Right atrium auricular region (tissue), 2 donors: ENCODE measurements around the gene BCAS4. TPM values are rescaled to one million over a fixed set of nuclear protein-coding genes. Genes with fewer than 3 reads are reported as not detected.

Source experiments
- DNase-seq: peaks from one replicate; pipeline ENCODE4 v3.0.0-alpha.2; 2019; ENCODE audit warnings: low spot score
- H3K27ac ChIP-seq, 2 donors: fragments of 200-600 bp; sonication (generic); 1 replicate in 1 of 2; 2 replicates in 1 of 2; pipeline ENCODE4 v1.5.1; 2016 to 2019
- H3K27me3 ChIP-seq, 2 donors: fragments of 200-600 bp; sonication (generic); one replicate each; pipeline versions ENCODE4 v1.5.1 to v1.6.0; 2017 to 2019
- H3K36me3 ChIP-seq: fragments of 200-600 bp; sonication (generic); one replicate; pipeline ENCODE4 v1.5.1; 2016
- H3K4me1 ChIP-seq, 2 donors: fragments of 200-600 bp; sonication (generic); one replicate each; pipeline versions ENCODE4 v1.5.1 to v1.6.0; 2017 to 2019
- H3K4me3 ChIP-seq, 2 donors: fragments of 200-600 bp; sonication (generic); 1 replicate in 1 of 2; 2 replicates in 1 of 2; pipeline ENCODE4 v1.5.1; 2017 to 2019; ENCODE audit warnings: mild to moderate bottlenecking in 1 of 2, moderate library complexity in 1 of 2
- H3K9me3 ChIP-seq, 2 donors: fragments of 200-600 bp; sonication (generic); one replicate each; pipeline ENCODE4 v1.5.1; 2019
- CTCF ChIP-seq, 2 donors: fragments of 200-600 bp; sonication (generic); IDR thresholded peaks; one replicate each; pipeline ENCODE4 v1.5.1; 2019; ENCODE audit warnings: antibody characterized with exemption in 2 of 2
- total RNA-seq, 2 donors: library from RNA; depleted of rRNA; stranded (reverse); fragments of >200 nt; gene quantifications; one replicate each; pipeline ENCODE4 v1.1.0, GENCODE V29; 2016

The BCAS4 gene
- total RNA-seq, 2 donors from 2014 or later = 1.5 to 2.2 TPM

GRCh38 chr20:50872560-50873425 is 77.9 kb downstream of the BCAS4 start:
- no peak for DNase-seq
- H3K27me3 ChIP-seq = no peaks in the 10 kb centered on the region

GRCh38 chr20:50873585-50873984 is 78.7 kb downstream of the BCAS4 start:
- no peaks in the 10 kb centered on the region for H3K36me3 ChIP-seq
- no peak for TF ChIP-seq CTCF (IDR thresholded peaks at IDR 0.05)
- no peaks in the 10 kb centered on the region for H3K4me1 ChIP-seq
- H3K27ac ChIP-seq = no peak overlapping the region
- H3K27me3 ChIP-seq = no peaks in the 10 kb centered on the region
- no peak for DNase-seq
- no peaks in the 10 kb centered on the region for H3K9me3 ChIP-seq
- no peak overlapping the region for H3K4me3 ChIP-seq

More at GRCh38 chr20:50872560-50873425, 77.9 kb downstream of the BCAS4 start:
- H3K27ac ChIP-seq = no peak overlapping the region
- H3K9me3 ChIP-seq = no peaks in the 10 kb centered on the region
- no peak overlapping the region for H3K4me3 ChIP-seq
- no peaks in the 10 kb centered on the region for H3K4me1 ChIP-seq
- TF ChIP-seq CTCF (IDR thresholded peaks at IDR 0.05) = no peak
- H3K36me3 ChIP-seq = no peaks in the 10 kb centered on the region

- Histone ChIP-seq H3K27ac (no peak overlapping the region), H3K9me3 (no peaks in the 10 kb centered on the region), H3K36me3 (no peaks in the 10 kb centered on the region), H3K27me3 (no peaks in the 10 kb centered on the region), H3K4me3 (no peak overlapping the region), H3K4me1 (no peaks in the 10 kb centered on the region)
- TF ChIP-seq CTCF (IDR thresholded peaks at IDR 0.05) = no peak
- no peak for DNase-seq
Measured at GRCh38 chr20:50874111-50874757, 79.4 kb downstream of the BCAS4 start.

GRCh38 chr20:50874758-50875665 is 80.2 kb downstream of the BCAS4 start:
- Histone ChIP-seq H3K27ac (no peak overlapping the region), H3K4me3 (no peak overlapping the region), H3K9me3 (no peaks in the 10 kb centered on the region), H3K36me3 (no peaks in the 10 kb centered on the region), H3K27me3 (no peaks in the 10 kb centered on the region), H3K4me1 (no peaks in the 10 kb centered on the region)
- no peak for TF ChIP-seq CTCF (IDR thresholded peaks at IDR 0.05)
- no peak for DNase-seq

- no peaks in the 10 kb centered on the region for H3K4me1 ChIP-seq
- no peak for DNase-seq
- H3K27ac ChIP-seq = no peak overlapping the region
- H3K4me3 ChIP-seq = no peak overlapping the region
- no peaks in the 10 kb centered on the region for H3K36me3 ChIP-seq
- H3K9me3 ChIP-seq = no peaks in the 10 kb centered on the region
- no peak for TF ChIP-seq CTCF (IDR thresholded peaks at IDR 0.05)
- no peaks in the 10 kb centered on the region for H3K27me3 ChIP-seq
Measured at GRCh38 chr20:50876063-50876685, 81.3 kb downstream of the BCAS4 start.
